GM21360 (cell line): ENCODE data around the gene FANCG.

ENCODE experiments used
- ATAC-seq: cut with Tn5 transposase; IDR thresholded peaks from one replicate; pipeline ENCODE4 v1.9.1; 2021; ENCODE audit warnings: mild to moderate bottlenecking, moderate library complexity; ENCODE audit not compliant: unreplicated experiment

The FANCG gene

GRCh38 chr9:35027374-35027773 lies 52.4 kb downstream of the FANCG start:
- ATAC-seq: no peak

DNA sequence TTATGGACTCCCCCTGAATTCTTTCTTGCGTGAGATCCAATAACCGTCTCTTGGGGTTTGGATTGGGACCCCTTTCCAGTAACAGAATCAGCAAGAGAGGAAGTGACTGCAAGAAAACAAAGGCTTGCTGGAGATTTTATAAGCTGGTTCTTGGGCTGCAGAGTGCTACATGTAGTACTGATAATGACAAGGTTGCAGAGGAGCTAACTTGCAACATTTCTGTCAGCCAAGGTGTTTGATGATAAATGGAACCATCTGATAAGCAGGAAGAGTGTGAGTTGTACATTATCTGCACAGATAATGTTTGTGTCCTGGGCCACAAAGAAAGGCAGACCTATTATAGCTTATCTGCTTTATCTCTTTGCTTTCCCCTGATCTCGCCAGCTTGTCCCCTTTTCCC lies 53.1 kb downstream of the FANCG start:
- ATAC-seq: no peak
